Type B pancreatic cell (in vitro differentiated cells): Measurements from ENCODE around the gene GKN2. TPM values are rescaled to one million over a fixed set of nuclear protein-coding genes. Genes with fewer than 3 reads are reported as not detected.

Experiments
- DNase-seq: peaks from one replicate; pipeline ENCODE4 v3.0.0; 2021; ENCODE audit warnings: mixed read lengths; ENCODE audit not compliant: unreplicated experiment; ENCODE audit errors: extremely low spot score
- H3K27ac Mint-ChIP-seq: 2 replicates; pipeline ENCODE4 v1.8.0; 2021; ENCODE audit warnings: mild to moderate bottlenecking, mixed read lengths
- H3K27me3 Mint-ChIP-seq: 2 replicates; pipeline ENCODE4 v1.8.0; 2021; ENCODE audit warnings: mixed read lengths
- H3K36me3 Mint-ChIP-seq: 2 replicates; pipeline ENCODE4 v1.8.0; 2021; ENCODE audit warnings: mixed read lengths
- H3K4me1 Mint-ChIP-seq: one replicate; pipeline ENCODE4 v1.8.0; 2021; ENCODE audit warnings: mixed read lengths; ENCODE audit not compliant: unreplicated experiment
- H3K4me3 Mint-ChIP-seq: 2 replicates; pipeline ENCODE4 v1.8.0; 2021; ENCODE audit warnings: mild to moderate bottlenecking, mixed read lengths
- H3K9me3 Mint-ChIP-seq: 2 replicates; pipeline ENCODE4 v1.8.0; 2021; ENCODE audit warnings: mixed read lengths
- CTCF ChIP-seq: fragments of 200-600 bp; sonication (generic); conservative IDR thresholded peaks from 2 replicates; pipeline ENCODE4 v1.5.0; 2021; ENCODE audit warnings: antibody characterized with exemption, mild to moderate bottlenecking
- total RNA-seq: library from RNA; stranded (reverse); gene quantifications from 2 replicates; pipeline ENCODE4 v1.2.1, GENCODE V29; 2021; ENCODE audit warnings: low replicate concordance

Gene GKN2
- total RNA-seq, 1 donor from 2014 or later, result 0.92 TPM

DNA sequence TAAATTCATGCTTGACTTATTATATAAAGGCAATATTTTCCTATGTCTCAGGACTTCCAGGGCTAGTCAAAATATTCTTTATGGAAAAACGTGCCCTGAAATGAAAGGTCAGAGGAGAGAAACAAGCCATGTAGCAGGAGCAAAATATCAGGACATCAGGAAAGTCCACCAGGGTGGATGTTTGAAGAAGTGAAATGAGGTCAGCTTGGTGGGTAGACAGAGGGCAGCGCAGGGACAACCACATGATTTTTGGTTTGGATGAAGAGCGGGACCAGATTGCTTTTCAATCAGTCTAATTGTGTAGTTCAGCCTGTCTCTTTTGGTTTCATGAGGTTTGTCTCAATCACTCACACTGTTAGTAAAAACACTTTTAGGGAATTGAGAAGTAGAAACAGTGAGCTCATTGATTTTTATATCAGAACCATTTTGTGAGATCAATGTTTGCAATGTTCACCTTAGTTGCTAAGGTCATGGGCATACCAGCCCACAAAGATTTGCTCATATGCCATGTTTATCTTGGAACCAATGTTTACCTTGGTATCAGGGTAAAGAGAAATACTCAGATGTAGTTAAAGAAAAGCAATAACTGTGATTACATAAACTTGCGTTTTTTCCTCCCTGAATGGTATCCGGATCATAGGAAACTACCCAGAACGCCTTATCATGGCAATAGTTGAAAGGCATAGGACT, 32.1 kb downstream of the GKN2 start:
- H3K4me1 Mint-ChIP-seq, result no peaks in the 10 kb centered on the region
- H3K27me3 Mint-ChIP-seq, result peaks cover 15% of the 10 kb centered on the region
- no peaks in the 10 kb centered on the region for H3K9me3 Mint-ChIP-seq

DNA sequence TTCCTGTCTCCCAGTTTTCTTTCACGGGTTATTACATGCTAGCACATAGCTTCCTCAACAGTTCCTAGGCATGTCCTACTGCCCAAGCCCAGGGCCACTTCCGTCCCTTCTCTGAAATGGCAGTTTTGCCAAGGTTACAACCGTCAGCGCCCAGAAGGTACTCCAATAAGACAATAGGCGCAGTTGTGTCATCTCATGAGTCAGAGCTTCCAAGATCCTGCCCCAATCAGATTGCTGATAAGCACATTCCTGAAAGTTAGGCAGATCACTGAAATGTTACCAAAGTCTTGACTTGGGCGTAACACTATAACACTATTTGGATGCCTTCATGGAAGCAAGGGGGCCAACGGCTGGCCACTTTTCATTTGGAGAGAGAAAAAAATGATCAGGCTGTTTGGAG, 34.2 kb downstream of the GKN2 start:
- no peak for TF ChIP-seq CTCF
- Mint-ChIP-seq H3K4me1 (no peaks in the 10 kb centered on the region), H3K27ac (no peak overlapping the region), H3K27me3 (peaks cover 6% of the 10 kb centered on the region), H3K36me3 (no peaks in the 10 kb centered on the region), H3K4me3 (no peak overlapping the region), H3K9me3 (no peaks in the 10 kb centered on the region)
- no peak for DNase-seq

More for the DNA sequence above, 32.1 kb downstream of the GKN2 start:
- no peak for TF ChIP-seq CTCF
- no peak for DNase-seq
- no peaks in the 10 kb centered on the region for H3K36me3 Mint-ChIP-seq
- H3K4me3 Mint-ChIP-seq, result no peak overlapping the region
- peak overlapping the region; percentile 3 for H3K27ac Mint-ChIP-seq

- DNase-seq, result no peak
- H3K27me3 Mint-ChIP-seq, result peaks cover 4% of the 10 kb centered on the region
- H3K4me1 Mint-ChIP-seq, result no peaks in the 10 kb centered on the region
- TF ChIP-seq CTCF, result no peak
- no peaks in the 10 kb centered on the region for H3K9me3 Mint-ChIP-seq
- no peaks in the 10 kb centered on the region for H3K36me3 Mint-ChIP-seq
- H3K27ac Mint-ChIP-seq, result no peak overlapping the region
- no peak overlapping the region for H3K4me3 Mint-ChIP-seq
Observed at GRCh38 chr2:68917034-68917718, 35.5 kb downstream of the GKN2 start.

GRCh38 chr2:68916226-68916625, 36.5 kb downstream of the GKN2 start:
- no peak overlapping the region for H3K27ac Mint-ChIP-seq
- TF ChIP-seq CTCF, result no peak
- H3K4me1 Mint-ChIP-seq, result no peaks in the 10 kb centered on the region

DNA sequence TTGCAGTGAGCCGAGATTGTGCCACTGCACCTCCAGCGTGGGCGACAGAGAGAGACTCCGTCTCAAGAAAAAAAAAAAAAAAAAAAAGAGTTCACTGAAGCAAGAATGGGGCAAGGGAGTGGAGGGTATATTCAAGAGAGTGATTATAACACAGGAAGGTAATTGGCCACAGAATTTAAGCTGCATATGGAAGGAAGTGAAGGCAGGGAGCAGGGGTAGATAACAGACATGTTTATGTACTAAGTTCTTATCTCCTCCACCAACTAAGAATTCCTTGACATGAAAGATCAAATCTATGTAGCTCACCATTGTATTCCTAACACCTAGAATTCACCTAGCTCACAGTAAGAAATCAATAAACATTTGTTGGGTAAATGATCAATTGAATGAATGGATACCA, 37.3 kb downstream of the GKN2 start:
- H3K4me3 Mint-ChIP-seq, result no peak overlapping the region
- no peaks in the 10 kb centered on the region for H3K36me3 Mint-ChIP-seq
- H3K27me3 Mint-ChIP-seq, result no peaks in the 10 kb centered on the region
- no peaks in the 10 kb centered on the region for H3K9me3 Mint-ChIP-seq
- H3K27ac Mint-ChIP-seq, result no peak overlapping the region
- no peaks in the 10 kb centered on the region for H3K4me1 Mint-ChIP-seq
- no peak for TF ChIP-seq CTCF
- DNase-seq, result no peak

More at GRCh38 chr2:68916226-68916625, 36.5 kb downstream of the GKN2 start:
- Mint-ChIP-seq H3K27me3 (no peaks in the 10 kb centered on the region), H3K4me3 (no peak overlapping the region), H3K9me3 (no peaks in the 10 kb centered on the region), H3K36me3 (no peaks in the 10 kb centered on the region)
- DNase-seq, result no peak
